Midbrain (tissue), 1 donor: Measurements from ENCODE around the gene ARID3B.
"Not testable (repeated sequence)": the region's sequence is repeated elsewhere in the genome, so short reads cannot be mapped to it uniquely, and the experiment has no call there.

Experiments used
- DNase-seq: peaks from one replicate; lab custom pipeline; 2025; lab: John Stamatoyannopoulos, UW

Gene ARID3B

GRCh38 chr15:74621546-74621920 lies 80.5 kb downstream of the ARID3B start:
- no peak for DNase-seq

- no peak for DNase-seq
Measured at GRCh38 chr15:74621936-74622335, 80.9 kb downstream of the ARID3B start.

- no peak for DNase-seq
Measured at GRCh38 chr15:74622758-74623157, 81.7 kb downstream of the ARID3B start.

- DNase-seq: no peak
Measured at GRCh38 chr15:74624020-74624602, 83.1 kb downstream of the ARID3B start.

- DNase-seq: no peak
Measured at GRCh38 chr15:74625693-74626092, 84.7 kb downstream of the ARID3B start.

- no peak for DNase-seq
Measured at GRCh38 chr15:74626336-74626735, 85.3 kb downstream of the ARID3B start.

GRCh38 chr15:74626752-74627692 lies 86.0 kb downstream of the ARID3B start:
- peak; percentile 24 for DNase-seq

- DNase-seq: no peak
Measured at GRCh38 chr15:74627766-74628165, 86.7 kb downstream of the ARID3B start.

GRCh38 chr15:74628199-74628598 lies 87.2 kb downstream of the ARID3B start:
- DNase-seq: no peak

- no peak for DNase-seq
Measured at GRCh38 chr15:74628949-74629348, 87.9 kb downstream of the ARID3B start.

GRCh38 chr15:74629696-74630095 lies 88.7 kb downstream of the ARID3B start:
- not testable (repeated sequence) for DNase-seq

GRCh38 chr15:74630284-74631086 lies 89.5 kb downstream of the ARID3B start:
- no peak for DNase-seq

GRCh38 chr15:74631087-74631385 lies 90.0 kb downstream of the ARID3B start:
- no peak for DNase-seq

- DNase-seq: no peak
Measured at GRCh38 chr15:74631408-74631807, 90.4 kb downstream of the ARID3B start.

- DNase-seq: peak; percentile 38
Measured at GRCh38 chr15:74631935-74632560, 91.0 kb downstream of the ARID3B start.

- DNase-seq: no peak
Measured at GRCh38 chr15:74632601-74633000, 91.6 kb downstream of the ARID3B start.

GRCh38 chr15:74633781-74634180 lies 92.8 kb downstream of the ARID3B start:
- DNase-seq: no peak

- DNase-seq: peak; percentile 73
Measured at GRCh38 chr15:74635228-74635627, 94.2 kb downstream of the ARID3B start.

GRCh38 chr15:74636984-74637383 lies 96.0 kb downstream of the ARID3B start:
- DNase-seq: no peak

- no peak for DNase-seq
Measured at GRCh38 chr15:74641151-74641550, 100.1 kb downstream of the ARID3B start.

GRCh38 chr15:74642348-74642733 lies 101.3 kb downstream of the ARID3B start:
- DNase-seq: no peak
